HS-5 (cell line): Measurements from ENCODE around the gene TRAPPC6A.

Experiments used
- DNase-seq: peaks from one replicate; pipeline ENCODE4 v3.0.0-alpha.2; 2012; ENCODE audit warnings: low read depth

Gene TRAPPC6A

GRCh38 chr19:45177817-45178261, at the start of gene TRAPPC6A:
Gene TRAPPC6A, minus strand, starts transcription at chr19:45178237. Its CDS starts 19 bp downstream, at chr19:45178218.
- peak; percentile 40 for DNase-seq

- DNase-seq = no peak
These were observed 46.6 kb upstream of the TRAPPC6A start for GRCh38 chr19:45224645-45225044.

- DNase-seq = no peak
These were observed 45.8 kb upstream of the TRAPPC6A start for GRCh38 chr19:45223879-45224278.

GRCh38 chr19:45222724-45223123, 44.7 kb upstream of the TRAPPC6A start:
- no peak for DNase-seq

- DNase-seq = no peak
These were observed 41.1 kb upstream of the TRAPPC6A start for GRCh38 chr19:45218911-45219743.

- DNase-seq = no peak
These were observed 40.4 kb upstream of the TRAPPC6A start for GRCh38 chr19:45218426-45218825.

GRCh38 chr19:45217957-45218334, 39.9 kb upstream of the TRAPPC6A start:
- no peak for DNase-seq

GRCh38 chr19:45217193-45217956, 39.3 kb upstream of the TRAPPC6A start:
- no peak for DNase-seq

- no peak for DNase-seq
These were observed 38.6 kb upstream of the TRAPPC6A start for GRCh38 chr19:45216667-45217066.

- DNase-seq = no peak
These were observed 37.6 kb upstream of the TRAPPC6A start for GRCh38 chr19:45215391-45216191.

GRCh38 chr19:45213031-45213430, 35.0 kb upstream of the TRAPPC6A start:
- no peak for DNase-seq

- no peak for DNase-seq
These were observed 33.8 kb upstream of the TRAPPC6A start for GRCh38 chr19:45211751-45212381.

GRCh38 chr19:45206328-45206727, 28.3 kb upstream of the TRAPPC6A start:
- DNase-seq = no peak

GRCh38 chr19:45205810-45206209, 27.8 kb upstream of the TRAPPC6A start:
- DNase-seq = no peak

GRCh38 chr19:45202637-45203036, 24.6 kb upstream of the TRAPPC6A start:
- no peak for DNase-seq

- DNase-seq = no peak
These were observed 22.5 kb upstream of the TRAPPC6A start for GRCh38 chr19:45200568-45200967.

- DNase-seq = no peak
These were observed 17.7 kb upstream of the TRAPPC6A start for GRCh38 chr19:45195764-45196163.

GRCh38 chr19:45191375-45191774, 13.3 kb upstream of the TRAPPC6A start:
- DNase-seq = no peak

GRCh38 chr19:45189971-45190370, 11.9 kb upstream of the TRAPPC6A start:
- no peak for DNase-seq

GRCh38 chr19:45187421-45188100, 9.5 kb upstream of the TRAPPC6A start:
- no peak for DNase-seq
